CD8-positive, alpha-beta memory T cell (primary cell): ENCODE data around the gene UBE2Q2. TPM values are rescaled to one million over a fixed set of nuclear protein-coding genes. Genes with fewer than 3 reads are reported as not detected.
A peak's percentile ranks its signal among the peaks of the same experiment; 100 is the strongest.
"Not testable (repeated sequence)": the region's sequence is repeated elsewhere in the genome, so short reads cannot be mapped to it uniquely, and the experiment has no call there.

Experiments
- CTCF ChIA-PET: fragments of 350-600 bp; sonication (Branson Sonifier 250); formaldehyde crosslinking; loops from one replicate; lab custom pipeline; 2021; ENCODE audit warnings: antibody characterized with exemption; lab: Charles Lee
- POLR2A ChIA-PET: fragments of 350-600 bp; sonication (Branson Sonifier 250); formaldehyde crosslinking; loops from one replicate; lab custom pipeline; 2021; ENCODE audit warnings: antibody characterized with exemption; lab: Charles Lee
- DNase-seq, 5 donors: peaks; one replicate each; pipeline versions ENCODE4 v3.0.0 to v3.0.0-alpha.2; 2020 to 2022; ENCODE audit warnings: mixed read lengths in 1 of 5
- H3K27ac ChIP-seq: one replicate; pipeline ENCODE4 v1.7.0; 2013; ENCODE audit warnings: low read depth, mild to moderate bottlenecking, low read length, moderate library complexity
- H3K27me3 ChIP-seq: 2 replicates; pipeline ENCODE4 v1.7.0; 2013; ENCODE audit warnings: low read length, mild to moderate bottlenecking; ENCODE audit not compliant: insufficient read depth, poor library complexity, severe bottlenecking
- H3K36me3 ChIP-seq: 2 replicates; pipeline ENCODE4 v1.7.0; 2013; ENCODE audit warnings: mild to moderate bottlenecking, low read length, moderate library complexity; ENCODE audit not compliant: insufficient read depth
- H3K4me1 ChIP-seq: 2 replicates; pipeline ENCODE4 v1.7.0; 2013; ENCODE audit warnings: mild to moderate bottlenecking, low read length, moderate library complexity; ENCODE audit not compliant: insufficient read depth
- H3K4me3 ChIP-seq: 2 replicates; pipeline ENCODE4 v1.7.0; 2013; ENCODE audit warnings: mild to moderate bottlenecking, low read length
- H3K9me3 ChIP-seq: 2 replicates; pipeline ENCODE4 v1.7.0; 2013; ENCODE audit warnings: mild to moderate bottlenecking, low read length
- H3K27ac Mint-ChIP-seq, 8 donors: one replicate each; pipeline ENCODE4 v1.8.0; 2020 to 2021; ENCODE audit warnings: mixed read lengths in 8 of 8, mild to moderate bottlenecking in 6 of 8, inconsistent platforms in 3 of 8, moderate library complexity in 3 of 8
- H3K27me3 Mint-ChIP-seq, 2 donors: one replicate each; pipeline ENCODE4 v1.8.0; 2020 to 2021; ENCODE audit warnings: mixed read lengths in 2 of 2, mild to moderate bottlenecking in 1 of 2, moderate library complexity in 1 of 2
- H3K36me3 Mint-ChIP-seq, 3 donors: one replicate each; pipeline ENCODE4 v1.8.0; 2020 to 2021; ENCODE audit warnings: mixed read lengths in 3 of 3, inconsistent platforms in 1 of 3, mild to moderate bottlenecking in 1 of 3
- H3K4me1 Mint-ChIP-seq, 3 donors: one replicate each; pipeline ENCODE4 v1.8.0; 2020 to 2021; ENCODE audit warnings: mixed read lengths in 3 of 3, inconsistent platforms in 1 of 3, mild to moderate bottlenecking in 1 of 3
- H3K4me3 Mint-ChIP-seq, 7 donors: one replicate each; pipeline ENCODE4 v1.8.0; 2020 to 2021; ENCODE audit warnings: mixed read lengths in 7 of 7, mild to moderate bottlenecking in 6 of 7, moderate library complexity in 4 of 7, inconsistent platforms in 2 of 7
- H3K9me3 Mint-ChIP-seq, 5 donors: one replicate each; pipeline ENCODE4 v1.8.0; 2020 to 2022; ENCODE audit warnings: mixed read lengths in 5 of 5, mild to moderate bottlenecking in 3 of 5, moderate library complexity in 2 of 5, inconsistent platforms in 1 of 5
- polyA plus RNA-seq: library from polyadenylated mRNA; unstranded; fragments of 300-500 nt; fragmentation: Illumina TruSeq; gene quantifications from one replicate; pipeline ENCODE4 v1.2.3, GENCODE V29; 2021
- total RNA-seq, 2 experiments: library from RNA; stranded (reverse); gene quantifications; one replicate each; pipeline ENCODE4 v1.2.3, GENCODE V29; 2021

Gene UBE2Q2
- total and polyA plus RNA-seq, 3 experiments from 2014 or later, result 17.5 to 38.3 (median 19.3) TPM

- H3K27me3 Mint-ChIP-seq, POLR2A ChIA-PET, H3K4me3 Mint-ChIP-seq, CTCF ChIA-PET, H3K27me3 ChIP-seq, H3K4me3 ChIP-seq, H3K9me3 Mint-ChIP-seq, H3K4me1 ChIP-seq, H3K9me3 ChIP-seq, H3K27ac ChIP-seq, DNase-seq: not testable (repeated sequence)
- H3K4me1 Mint-ChIP-seq, result peaks cover 10 to 25% (median 15%) of the 10 kb centered on the region in 3 donors
- H3K36me3 Mint-ChIP-seq, result peaks cover 0 to 69% (median 23%) of the 10 kb centered on the region in 3 donors
- peak overlapping the region in 3 of 8 donors; percentile 16 to 65 (median 35) for H3K27ac Mint-ChIP-seq
- peaks cover 28% of the 10 kb centered on the region for H3K36me3 ChIP-seq
Measured at GRCh38 chr15:75871589-75871988, 28.3 kb downstream of the UBE2Q2 start.

- Mint-ChIP-seq H3K9me3 (no peaks in the 10 kb centered on the region), H3K27ac (no peak overlapping the region), H3K36me3 (peaks cover 0 to 66% (median 23%) of the 10 kb centered on the region in 3 donors)
Measured at GRCh38 chr15:75872403-75872990, 29.2 kb downstream of the UBE2Q2 start.

GRCh38 chr15:75884041-75884440, 40.8 kb downstream of the UBE2Q2 start:
- no peaks in the 10 kb centered on the region for H3K9me3 Mint-ChIP-seq
- no peak overlapping the region for H3K27ac Mint-ChIP-seq
- ChIA-PET POLR2A (no interaction called here), CTCF (interaction anchor here (1.2 kb wide), 1 partner anchor 39 kb away, joined by 3 read pairs; no protein-coding TSS in a partner anchor)
- no peaks in the 10 kb centered on the region for H3K9me3 ChIP-seq
- H3K4me1 ChIP-seq, result no peaks in the 10 kb centered on the region
- H3K27me3 ChIP-seq, result no peaks in the 10 kb centered on the region
- H3K4me3 ChIP-seq, result no peak overlapping the region
- peaks cover 10% of the 10 kb centered on the region for H3K36me3 ChIP-seq
- no peak for DNase-seq
- no peaks in the 10 kb centered on the region for H3K4me1 Mint-ChIP-seq
- no peak overlapping the region for H3K4me3 Mint-ChIP-seq
- H3K27me3 Mint-ChIP-seq, result no peaks in the 10 kb centered on the region
- H3K36me3 Mint-ChIP-seq, result peaks cover 7 to 73% (median 18%) of the 10 kb centered on the region in 3 donors
- H3K27ac ChIP-seq, result no peak overlapping the region

More at GRCh38 chr15:75872403-75872990, 29.2 kb downstream of the UBE2Q2 start:
- H3K4me3 ChIP-seq, result no peak overlapping the region
- Mint-ChIP-seq H3K4me3 (no peak overlapping the region), H3K27me3 (no peaks in the 10 kb centered on the region), H3K4me1 (peaks cover 7 to 18% (median 7%) of the 10 kb centered on the region in 3 donors)
- ChIA-PET CTCF (no interaction called here), POLR2A (no interaction called here)
- no peaks in the 10 kb centered on the region for H3K4me1 ChIP-seq
- H3K27me3 ChIP-seq, result no peaks in the 10 kb centered on the region
- H3K27ac ChIP-seq, result no peak overlapping the region
- no peaks in the 10 kb centered on the region for H3K9me3 ChIP-seq
- no peak for DNase-seq
- peaks cover 29% of the 10 kb centered on the region for H3K36me3 ChIP-seq

GRCh38 chr15:75887178-75887577, 43.9 kb downstream of the UBE2Q2 start:
- Histone ChIP-seq H3K36me3 (peaks cover 10% of the 10 kb centered on the region), H3K4me3 (no peak overlapping the region), H3K27me3 (no peaks in the 10 kb centered on the region), H3K9me3 (no peaks in the 10 kb centered on the region), H3K4me1 (no peaks in the 10 kb centered on the region), H3K27ac (no peak overlapping the region)
- no peak overlapping the region for H3K4me3 Mint-ChIP-seq
- H3K9me3 Mint-ChIP-seq, result no peaks in the 10 kb centered on the region
- no peak for DNase-seq
- H3K27me3 Mint-ChIP-seq, result no peaks in the 10 kb centered on the region
- POLR2A ChIA-PET, result interaction anchor here (0.6 kb wide), 1 partner anchor 411 kb away, joined by 3 read pairs; no protein-coding TSS in a partner anchor
- H3K27ac Mint-ChIP-seq, result peak overlapping the region in 2 of 8 donors; percentile 9 to 27
- H3K4me1 Mint-ChIP-seq, result no peaks in the 10 kb centered on the region
- peaks cover 6 to 69% (median 16%) of the 10 kb centered on the region in 3 donors for H3K36me3 Mint-ChIP-seq
- CTCF ChIA-PET, result interaction anchor here (1.0 kb wide), 1 partner anchor 45 kb away, joined by 3 read pairs; no protein-coding TSS in a partner anchor

- Mint-ChIP-seq H3K9me3 (no peaks in the 10 kb centered on the region), H3K27ac (no peak overlapping the region), H3K4me3 (no peak overlapping the region), H3K36me3 (peaks cover 3 to 65% (median 18%) of the 10 kb centered on the region in 3 donors), H3K4me1 (no peaks in the 10 kb centered on the region), H3K27me3 (no peaks in the 10 kb centered on the region)
- ChIA-PET CTCF (interaction anchor here (0.6 kb wide), 1 partner anchor 82 kb away, joined by 4 read pairs; no protein-coding TSS in a partner anchor), POLR2A (no interaction called here)
- peaks cover 6% of the 10 kb centered on the region for H3K36me3 ChIP-seq
- H3K4me3 ChIP-seq, result no peak overlapping the region
- H3K4me1 ChIP-seq, result no peaks in the 10 kb centered on the region
- DNase-seq, result no peak
- H3K9me3 ChIP-seq, result no peaks in the 10 kb centered on the region
- H3K27ac ChIP-seq, result no peak overlapping the region
- H3K27me3 ChIP-seq, result no peaks in the 10 kb centered on the region
Measured at GRCh38 chr15:75891895-75892294, 48.6 kb downstream of the UBE2Q2 start.

GRCh38 chr15:75895731-75896130, 52.5 kb downstream of the UBE2Q2 start:
- DNase-seq, result no peak
- Histone ChIP-seq H3K27me3 (no peaks in the 10 kb centered on the region), H3K36me3 (no peaks in the 10 kb centered on the region), H3K4me3 (no peak overlapping the region), H3K27ac (no peak overlapping the region), H3K4me1 (peaks cover 3% of the 10 kb centered on the region), H3K9me3 (no peaks in the 10 kb centered on the region)
- peak overlapping the region in 2 of 8 donors; percentile 15 to 81 for H3K27ac Mint-ChIP-seq
- POLR2A ChIA-PET, result no interaction called here
- CTCF ChIA-PET, result no interaction called here
- peaks cover 0 to 57% (median 7%) of the 10 kb centered on the region in 3 donors for H3K36me3 Mint-ChIP-seq
- H3K4me3 Mint-ChIP-seq, result peak overlapping the region in 1 of 7 donors; percentile 50
- H3K27me3 Mint-ChIP-seq, result no peaks in the 10 kb centered on the region
- peaks cover 0 to 3% (median 0%) of the 10 kb centered on the region in 3 donors for H3K4me1 Mint-ChIP-seq
- H3K9me3 Mint-ChIP-seq, result no peaks in the 10 kb centered on the region

GRCh38 chr15:75900577-75900976, 57.3 kb downstream of the UBE2Q2 start:
- Mint-ChIP-seq H3K4me3 (no peak overlapping the region), H3K27ac (peak overlapping the region in 1 of 8 donors; percentile 84), H3K9me3 (no peaks in the 10 kb centered on the region), H3K27me3 (no peaks in the 10 kb centered on the region), H3K4me1 (peaks cover 22 to 38% (median 24%) of the 10 kb centered on the region in 3 donors), H3K36me3 (peaks cover 0 to 46% (median 2%) of the 10 kb centered on the region in 3 donors)
- Histone ChIP-seq H3K27ac (no peak overlapping the region), H3K4me3 (no peak overlapping the region), H3K9me3 (no peaks in the 10 kb centered on the region), H3K36me3 (no peaks in the 10 kb centered on the region), H3K27me3 (no peaks in the 10 kb centered on the region), H3K4me1 (peaks cover 18% of the 10 kb centered on the region)
- no peak for DNase-seq
- POLR2A ChIA-PET, result no interaction called here
- CTCF ChIA-PET, result no interaction called here

- Mint-ChIP-seq H3K27ac (peak overlapping the region in 6 of 8 donors; percentile 47 to 85 (median 70)), H3K4me1 (peaks cover 27 to 49% (median 35%) of the 10 kb centered on the region in 3 donors), H3K4me3 (peak overlapping the region; percentile 54 to 98 (median 71)), H3K27me3 (no peaks in the 10 kb centered on the region), H3K36me3 (peaks cover 0 to 48% (median 2%) of the 10 kb centered on the region in 3 donors), H3K9me3 (no peaks in the 10 kb centered on the region)
- Histone ChIP-seq H3K9me3 (no peaks in the 10 kb centered on the region), H3K36me3 (no peaks in the 10 kb centered on the region), H3K27me3 (no peaks in the 10 kb centered on the region), H3K4me1 (peaks cover 22% of the 10 kb centered on the region), H3K4me3 (no peak overlapping the region), H3K27ac (no peak overlapping the region)
- CTCF ChIA-PET, result no interaction called here
- no peak for DNase-seq
- POLR2A ChIA-PET, result no interaction called here
Measured at GRCh38 chr15:75902129-75902557, 58.9 kb downstream of the UBE2Q2 start.
